NCI-H524 (cell line): ENCODE results near the gene MSANTD4.
"Not testable (repeated sequence)": the region's sequence is repeated elsewhere in the genome, so short reads cannot be mapped to it uniquely, and the experiment has no call there.

Source experiments
- DNase-seq, 2 experiments: peaks; one replicate each; lab custom pipeline; 2025; lab: John Stamatoyannopoulos, UW

The MSANTD4 gene

DNA sequence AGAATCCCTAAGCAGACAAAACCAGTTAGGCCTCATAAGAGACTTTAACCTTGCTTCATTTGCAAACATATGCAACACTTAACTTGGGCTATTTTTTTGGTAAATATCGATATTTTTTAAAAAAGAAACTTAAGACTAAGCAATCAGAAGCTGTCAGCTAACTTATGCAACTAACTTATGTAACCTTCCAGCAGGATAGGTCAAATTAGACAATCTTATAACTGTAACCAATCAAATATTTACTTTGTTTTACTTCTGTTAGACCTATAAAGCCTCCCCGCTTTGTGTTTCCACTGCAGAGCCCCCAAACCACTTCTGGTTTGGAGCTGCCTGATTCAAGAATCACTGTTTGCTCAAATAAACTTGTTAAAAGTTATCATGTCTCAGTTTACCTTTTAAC lies 8.0 kb downstream of the MSANTD4 start:
- DNase-seq = no peak

DNA sequence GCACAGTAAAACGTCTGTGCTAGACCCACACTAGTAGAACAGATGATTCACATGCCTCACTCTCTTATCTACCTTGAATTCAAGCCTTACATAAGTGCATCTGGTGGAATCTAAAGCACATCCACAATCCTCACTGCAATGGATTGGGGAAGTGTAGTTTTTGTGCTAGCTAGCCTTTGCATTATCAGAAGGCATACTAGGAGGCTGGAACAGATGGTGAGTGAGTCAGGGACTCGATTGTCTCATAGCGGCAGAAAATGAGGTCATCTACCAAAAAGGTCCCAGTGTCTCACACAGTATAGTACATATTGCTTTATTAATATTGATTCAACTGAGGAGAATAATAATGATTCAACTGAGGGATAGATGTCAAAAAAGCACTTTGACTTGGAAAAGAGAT lies 9.3 kb downstream of the MSANTD4 start:
- DNase-seq = peak in 1 of 2 experiments; percentile 19

DNA sequence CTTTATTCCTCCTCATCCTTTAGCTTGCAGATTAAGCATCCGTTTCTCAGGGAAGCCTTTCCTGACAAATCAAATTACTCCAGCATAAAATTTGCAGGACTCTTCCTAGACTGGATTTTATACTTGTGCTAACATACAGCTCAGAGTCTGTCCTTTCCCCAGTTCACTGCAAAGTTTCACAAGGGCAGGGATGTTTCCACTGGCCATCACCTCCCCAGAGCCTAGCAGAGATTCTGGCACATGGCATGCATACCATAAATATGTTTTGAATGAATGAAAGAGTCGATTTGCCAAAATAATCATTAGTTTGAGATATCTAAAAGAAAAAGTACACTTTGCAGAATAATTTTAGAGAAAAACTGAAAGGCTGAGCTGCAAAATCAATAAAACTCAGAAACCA lies 10.6 kb downstream of the MSANTD4 start:
- no peak for DNase-seq

DNA sequence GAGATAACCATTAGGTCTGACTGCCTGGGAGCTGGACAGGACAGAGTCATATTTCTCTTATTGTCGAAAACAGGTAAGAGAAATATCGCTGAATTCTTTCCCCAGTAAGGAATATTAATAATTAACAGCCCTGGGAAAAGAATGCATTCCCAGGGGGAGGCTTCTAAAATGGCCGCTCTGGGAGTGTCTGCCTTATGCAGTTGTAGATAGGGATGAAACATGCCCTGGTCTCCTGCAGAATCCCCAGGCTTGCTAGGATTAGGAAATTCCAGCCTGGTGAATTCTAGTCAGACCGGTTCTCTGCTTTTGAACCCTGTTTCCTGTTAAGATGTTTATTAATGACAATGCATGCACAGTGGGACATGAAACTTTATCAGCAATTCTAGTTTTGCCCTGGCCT lies 18.9 kb downstream of the MSANTD4 start:
- DNase-seq = not testable (repeated sequence)

DNA sequence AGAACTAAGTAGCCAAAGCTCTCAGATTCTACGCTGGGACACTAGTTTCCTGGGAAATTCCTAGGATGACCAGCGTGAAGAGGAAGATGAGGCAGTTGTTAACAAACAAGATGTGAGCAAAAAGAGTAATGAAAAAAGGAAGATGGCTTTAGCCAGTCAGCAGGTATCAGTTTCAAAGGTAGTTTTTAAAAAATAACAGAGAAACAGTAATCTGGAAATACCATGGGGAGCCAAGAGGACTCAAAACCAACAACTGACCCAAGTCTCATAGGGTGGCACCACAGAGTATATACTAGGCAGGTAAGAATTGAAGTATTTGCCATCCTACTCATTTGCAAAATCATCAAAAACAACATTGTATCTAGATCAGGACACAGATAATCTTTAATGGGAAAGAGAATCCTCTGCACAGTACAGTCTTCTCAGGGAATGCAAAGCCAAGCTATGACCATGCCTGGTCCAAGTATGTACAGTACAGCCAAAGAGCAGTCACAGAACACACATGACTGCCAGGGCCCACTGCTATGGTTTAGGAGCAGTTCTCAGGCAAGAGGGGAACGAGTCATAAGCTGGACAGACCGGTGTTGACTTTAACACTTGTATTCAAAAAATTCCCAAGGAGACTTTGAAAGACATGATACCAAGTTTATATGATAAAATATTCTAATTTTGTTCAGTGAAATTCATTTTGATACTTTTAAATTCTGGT lies 20.6 kb downstream of the MSANTD4 start:
- no peak for DNase-seq

DNA sequence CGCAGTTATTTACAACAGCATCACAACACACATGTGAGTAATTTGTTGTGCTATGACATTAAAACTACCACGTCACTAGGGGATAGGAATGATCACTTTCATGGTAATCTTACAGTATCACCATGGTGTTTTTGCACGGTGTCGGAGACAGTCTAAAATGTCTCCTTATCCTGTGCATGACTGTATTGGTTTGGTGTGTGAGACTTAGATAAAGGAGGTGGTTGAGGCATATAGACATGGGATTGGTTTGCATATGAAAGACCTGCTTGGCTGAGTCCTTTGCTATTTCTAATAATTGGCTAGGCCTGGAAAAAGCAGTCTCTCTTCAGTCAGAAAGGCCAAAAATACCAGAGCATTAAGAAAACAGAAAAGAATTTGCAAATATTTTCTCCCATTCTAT lies 30.2 kb downstream of the MSANTD4 start:
- DNase-seq = no peak

DNA sequence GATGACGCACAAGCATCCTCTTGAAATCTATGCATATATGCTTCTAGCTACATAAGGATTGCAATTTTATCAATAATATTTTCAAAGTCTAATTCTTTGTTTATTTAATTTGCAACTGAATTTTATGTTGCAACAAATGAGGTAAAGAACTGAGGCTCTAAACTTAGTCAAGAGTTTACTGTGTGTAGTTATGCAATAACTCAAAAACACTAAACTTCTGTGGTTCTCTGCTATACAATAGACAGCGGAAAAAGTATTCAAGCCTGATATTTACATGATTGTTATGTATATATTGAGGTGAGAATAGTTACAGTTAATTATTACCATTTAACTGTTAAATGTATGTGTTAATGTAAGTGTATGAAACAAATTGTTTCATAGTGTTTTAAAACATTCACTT lies 32.9 kb downstream of the MSANTD4 start:
- DNase-seq = no peak

DNA sequence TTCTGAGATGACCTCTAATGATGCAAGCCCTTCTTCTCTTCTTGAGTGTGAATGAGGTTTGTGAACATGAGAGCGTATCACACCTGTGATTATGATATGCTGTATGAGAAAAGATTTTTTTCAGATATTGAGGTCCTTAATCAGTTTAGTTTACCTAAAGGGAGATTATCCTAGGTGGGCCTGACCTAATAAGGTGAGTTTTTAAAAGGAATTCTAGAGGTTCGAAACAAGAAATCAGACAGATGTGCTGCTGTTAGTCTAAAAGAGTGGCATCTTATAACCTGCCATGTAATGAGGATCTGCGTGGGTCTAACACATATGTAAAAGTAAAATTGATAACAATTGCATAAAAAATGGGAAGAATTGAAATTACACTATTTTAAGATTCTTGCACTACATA lies 33.8 kb downstream of the MSANTD4 start:
- DNase-seq = no peak

DNA sequence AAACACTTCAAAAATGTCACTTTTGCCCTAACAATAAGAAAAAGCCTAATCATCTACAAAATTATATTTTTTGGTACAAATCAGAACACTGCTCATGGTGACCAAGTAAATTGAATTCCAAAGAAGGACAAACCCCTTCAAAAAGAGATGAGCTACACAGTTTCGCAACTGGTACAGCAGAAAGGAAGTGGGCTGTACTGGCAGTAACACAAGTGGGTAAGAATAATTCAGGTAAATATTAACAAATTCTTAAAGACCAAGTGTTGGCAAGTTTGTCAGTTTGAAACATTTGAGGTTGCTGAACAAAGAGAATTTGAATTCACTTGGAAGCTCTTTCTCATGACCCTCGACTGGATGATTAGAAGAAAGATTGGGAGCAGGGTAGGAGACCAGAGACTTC lies 35.5 kb downstream of the MSANTD4 start:
- DNase-seq = no peak

DNA sequence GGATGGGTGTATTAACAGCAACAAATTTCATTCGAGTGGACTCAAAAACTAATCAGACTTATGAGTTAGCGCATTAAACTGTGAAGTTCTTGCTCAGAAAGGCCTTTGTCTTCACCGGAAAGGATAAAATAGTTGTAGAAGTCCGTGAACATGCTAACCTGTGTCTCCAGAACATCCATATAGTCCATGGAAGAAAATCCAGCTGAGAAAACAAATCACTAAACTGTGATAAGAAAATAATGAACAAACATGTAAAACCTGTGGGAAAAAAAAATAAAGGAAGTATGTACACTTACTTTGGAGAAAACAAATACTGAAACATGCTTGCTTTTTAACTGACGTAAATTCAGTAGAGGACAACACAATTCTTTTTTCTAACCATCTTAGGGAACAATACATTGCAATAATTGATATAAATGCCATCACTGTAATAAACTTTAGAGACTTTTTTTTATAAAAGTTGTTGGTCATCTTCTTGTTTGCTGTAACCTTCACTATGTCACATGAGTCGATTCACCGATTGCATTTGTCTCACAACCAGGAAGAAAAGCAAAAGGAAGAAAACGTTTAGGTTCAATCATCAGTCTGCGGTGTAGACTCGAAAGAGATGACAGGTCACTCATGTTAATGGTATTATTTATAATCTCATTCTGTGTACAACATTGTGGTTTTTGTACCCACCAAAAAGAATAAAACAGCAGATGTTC lies 41.9 kb downstream of the MSANTD4 start:
- DNase-seq = no peak

DNA sequence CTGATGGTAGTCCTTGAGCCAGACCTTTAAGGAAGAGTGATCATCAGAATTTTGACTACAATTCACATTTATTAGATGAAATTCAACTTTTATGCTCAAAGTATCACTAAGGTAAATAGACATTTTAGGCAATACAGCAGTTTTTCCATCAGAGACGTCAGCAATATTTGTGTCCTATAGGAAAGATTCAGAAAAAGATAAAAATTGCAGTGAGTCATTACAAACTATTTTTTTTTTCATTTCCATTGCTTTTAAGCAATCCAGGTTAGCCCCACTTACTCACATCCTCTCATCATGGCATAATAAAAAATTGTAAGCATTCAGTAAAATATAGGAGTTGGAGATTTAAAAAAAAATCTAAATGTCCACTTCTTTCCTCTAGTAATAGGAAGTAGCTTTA lies 46.9 kb downstream of the MSANTD4 start:
- no peak for DNase-seq

DNA sequence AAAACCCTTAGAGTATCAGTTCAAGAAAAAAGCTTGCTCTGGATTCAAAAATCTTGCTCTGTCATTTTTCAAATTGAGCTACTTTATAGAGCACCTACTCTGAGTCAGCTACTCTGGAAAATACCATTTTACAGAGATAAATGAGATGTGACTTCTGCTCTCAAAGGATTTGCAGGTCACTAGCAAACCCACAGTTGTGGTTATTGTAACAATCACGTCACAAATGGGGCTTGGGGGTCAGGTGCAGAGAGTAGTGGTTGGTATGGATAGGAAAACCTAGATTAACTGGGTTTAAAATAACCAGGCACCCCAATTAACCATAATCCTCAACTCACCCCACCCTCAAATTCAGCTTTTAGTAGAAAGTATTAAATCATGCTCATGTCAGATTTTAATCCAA lies 52.3 kb downstream of the MSANTD4 start:
- no peak for DNase-seq

DNA sequence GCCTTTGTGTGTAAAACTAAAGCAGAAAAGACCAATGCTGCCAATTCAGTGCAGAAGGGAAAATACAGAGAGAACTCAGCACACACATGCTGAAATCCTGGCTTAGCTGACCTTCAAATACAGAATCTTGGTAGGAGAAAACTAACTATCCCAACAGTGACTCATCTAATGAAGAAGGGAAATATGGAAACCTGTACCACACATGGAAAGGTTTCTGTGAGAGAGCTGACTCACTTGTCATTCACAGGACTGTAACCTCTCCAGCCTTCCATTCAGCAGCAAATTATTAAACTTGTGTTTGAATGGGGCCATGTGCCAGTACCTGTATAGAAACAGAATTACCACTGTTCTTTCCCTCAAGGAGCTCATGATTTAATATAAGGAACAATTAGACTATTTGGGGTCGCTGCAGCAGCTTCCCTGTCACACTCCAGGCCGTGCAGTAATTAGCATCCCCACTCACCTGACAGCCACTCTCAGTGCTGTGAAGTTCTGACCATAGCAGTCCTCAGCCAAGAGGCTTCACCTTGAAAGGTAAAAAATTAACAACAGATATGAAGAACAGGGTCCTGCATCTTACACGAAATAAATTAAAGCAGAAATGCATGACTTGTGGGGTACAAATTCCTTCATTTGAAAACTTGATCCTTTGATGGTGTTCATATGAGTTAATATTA lies 53.9 kb downstream of the MSANTD4 start:
- no peak for DNase-seq

DNA sequence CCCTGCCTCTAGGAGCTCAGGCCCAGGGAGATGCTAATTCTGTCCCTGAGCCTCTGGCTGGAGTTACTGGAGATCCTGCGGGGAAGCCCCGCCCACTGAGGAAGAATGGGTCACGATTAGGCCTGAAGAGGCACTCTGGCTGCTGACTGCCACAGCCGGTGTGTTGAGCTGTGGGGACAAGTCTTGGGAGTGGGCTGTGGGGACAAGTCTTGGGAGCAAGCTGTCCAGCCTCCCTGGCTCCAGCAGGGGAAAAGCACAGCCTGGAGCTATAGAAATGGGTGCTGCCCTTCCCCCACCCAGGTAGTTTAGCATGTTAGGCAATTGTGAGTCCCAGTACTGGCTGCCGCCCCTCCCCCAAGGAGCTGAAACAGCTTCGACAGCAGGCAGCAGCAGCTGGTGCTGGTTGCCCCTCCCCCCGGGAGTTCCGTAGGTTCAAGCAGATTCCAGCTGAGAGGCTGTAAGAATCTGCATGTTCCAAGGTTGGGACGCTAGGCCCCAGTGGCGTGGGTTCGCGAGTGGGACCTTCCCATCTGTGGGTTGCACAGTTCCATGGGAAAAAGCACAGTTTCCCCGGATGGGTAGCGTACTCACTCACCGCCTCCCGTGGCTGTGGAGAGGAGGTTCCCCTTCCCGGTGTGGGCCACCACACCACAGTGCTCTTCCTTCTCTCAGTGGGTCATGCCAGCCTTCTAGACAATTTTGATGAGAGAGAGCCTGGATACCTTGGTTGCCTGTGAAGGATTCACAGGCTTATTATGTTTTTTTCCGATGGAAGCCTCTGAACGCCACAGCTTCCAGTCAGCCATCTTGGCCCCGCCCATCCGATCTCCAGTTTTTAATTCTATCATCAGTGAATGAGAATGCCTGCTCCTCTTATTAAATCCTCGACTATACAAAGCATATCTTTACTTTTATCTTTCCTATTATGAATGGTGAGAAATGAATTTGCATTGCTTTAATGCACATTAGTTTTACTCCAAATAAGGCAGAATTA lies 61.5 kb downstream of the MSANTD4 start:
- DNase-seq = peak; percentile 79 to 94
